Urinary bladder (tissue), 4 donors: Measurements from ENCODE around the gene LTA4H. TPM values are rescaled to one million over a fixed set of nuclear protein-coding genes. Genes with fewer than 3 reads are reported as not detected.

Source experiments
- DNase-seq: peaks from one replicate; pipeline ENCODE4 v3.0.0-alpha.2; 2015; ENCODE audit errors: extremely low spot score
- H3K27ac ChIP-seq: one replicate; pipeline ENCODE4 v1.5.1; 2013; ENCODE audit warnings: low read depth, mild to moderate bottlenecking, moderate library complexity
- H3K36me3 ChIP-seq: one replicate; pipeline ENCODE4 v1.6.1; 2013; ENCODE audit warnings: mild to moderate bottlenecking, moderate library complexity; ENCODE audit not compliant: insufficient read depth
- H3K4me1 ChIP-seq: one replicate; pipeline ENCODE4 v1.6.1; 2013; ENCODE audit warnings: mild to moderate bottlenecking, moderate library complexity; ENCODE audit not compliant: insufficient read depth
- H3K4me3 ChIP-seq: one replicate; pipeline ENCODE4 v1.5.1; 2013; ENCODE audit warnings: low read depth, low read length
- WGBS: extraction: QIAGEN DNeasy Blood & Tissue Kit; methylation state at CpG from one replicate; pipeline ENCODE4 v1.1.7; 2013; 5-methylcytosine and 5-hydroxymethylcytosine counted together
- polyA plus RNA-seq: library from polyadenylated mRNA; stranded (reverse); fragments of 200-250 nt; gene quantifications from one replicate; pipeline ENCODE4 v1.2.3, GENCODE V29; 2013
- total RNA-seq: library from RNA; depleted of rRNA; stranded (reverse); fragments of >200 nt; gene quantifications from one replicate; pipeline ENCODE4 v1.2.3, GENCODE V29; 2014
- donor health status: healthy with polysubstance abuse.
- donor health status: healthy.

The LTA4H gene
- total and polyA plus RNA-seq, 2 donors = 55.3 to 79.3 TPM

DNA sequence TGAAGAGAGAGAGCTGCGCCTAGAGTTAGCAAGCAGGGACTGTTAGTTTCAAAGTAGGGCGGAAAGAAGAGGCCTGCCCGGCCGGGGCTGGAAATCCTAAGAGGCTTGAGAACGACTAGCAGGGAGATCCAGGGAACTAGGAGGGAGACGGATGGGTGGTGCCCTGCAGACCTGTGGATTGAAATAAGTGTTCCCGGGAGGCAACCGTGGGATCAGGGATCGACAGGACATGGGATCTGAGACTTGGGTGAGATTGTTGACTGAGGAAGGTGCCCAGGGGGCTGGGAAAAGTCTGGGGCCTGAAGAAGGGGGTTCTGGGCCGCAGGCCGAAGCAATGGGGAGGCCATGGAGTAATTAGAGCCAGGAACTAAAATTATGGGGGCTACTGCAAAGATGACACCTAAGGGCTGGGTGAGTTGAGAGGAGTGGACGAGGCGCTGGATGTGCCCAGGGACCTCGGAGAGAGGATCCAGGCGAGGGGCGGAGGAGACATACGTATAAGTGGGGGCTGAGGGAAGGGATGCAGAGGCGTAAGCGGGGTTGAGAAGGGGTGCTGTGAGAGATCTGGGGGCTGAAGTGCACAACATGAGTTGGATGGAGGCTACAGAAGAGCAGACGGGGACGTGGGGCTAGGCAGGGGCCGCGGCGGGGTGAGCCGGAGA lies 635 bp downstream of the LTA4H start:
- Histone ChIP-seq H3K4me1 (no peaks in the 10 kb centered on the region), H3K36me3 (no peaks in the 10 kb centered on the region), H3K27ac (peak overlapping the region; percentile 69), H3K4me3 (peak overlapping the region; percentile 74)
- no peak for DNase-seq
- 2% methylated on average over 25 of the region's 25 CpGs for WGBS

DNA sequence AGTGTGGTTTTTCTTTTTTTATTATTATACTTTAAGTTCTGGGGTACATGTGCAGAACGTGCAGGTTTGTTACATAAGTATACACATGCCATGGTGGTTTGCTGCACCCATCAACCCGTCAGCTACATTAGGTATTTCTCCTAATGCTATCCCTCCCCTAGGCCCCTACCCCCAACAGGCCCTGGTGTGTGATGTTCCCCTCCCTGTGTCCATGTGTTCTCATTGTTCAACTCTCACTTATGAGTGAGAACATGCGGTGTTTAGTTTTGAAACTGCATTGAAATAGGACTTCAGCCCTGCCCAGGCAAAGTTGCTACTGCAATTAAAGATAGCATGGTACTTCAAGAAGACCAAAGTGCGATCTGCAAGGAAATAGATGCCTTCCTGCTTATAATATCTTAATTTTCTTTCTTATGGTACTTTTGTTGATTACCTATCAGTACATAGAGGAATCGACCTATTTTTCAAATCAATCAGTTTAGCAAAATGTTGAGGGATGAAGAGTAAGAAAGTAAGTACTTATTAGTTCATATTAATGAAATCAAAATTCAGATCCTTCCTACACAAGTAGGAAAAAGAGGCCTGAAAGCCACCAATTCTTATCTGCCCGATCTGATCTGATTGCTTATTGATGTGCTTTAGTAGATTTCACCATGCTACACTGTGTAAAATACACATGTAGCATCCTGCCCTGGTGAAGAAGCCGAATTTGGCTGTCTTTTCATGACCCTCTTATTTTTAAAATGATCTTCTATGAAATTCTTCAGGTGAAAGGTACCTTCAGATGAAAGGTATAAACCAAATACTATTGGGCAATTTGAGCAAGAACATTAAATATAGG lies 1.6 kb downstream of the LTA4H start:
- no peaks in the 10 kb centered on the region for H3K36me3 ChIP-seq
- DNase-seq = no peak
- no peaks in the 10 kb centered on the region for H3K4me1 ChIP-seq
- H3K27ac ChIP-seq = no peak overlapping the region
- H3K4me3 ChIP-seq = no peak overlapping the region
- 71% methylated on average over 7 of the region's 7 CpGs for WGBS

DNA sequence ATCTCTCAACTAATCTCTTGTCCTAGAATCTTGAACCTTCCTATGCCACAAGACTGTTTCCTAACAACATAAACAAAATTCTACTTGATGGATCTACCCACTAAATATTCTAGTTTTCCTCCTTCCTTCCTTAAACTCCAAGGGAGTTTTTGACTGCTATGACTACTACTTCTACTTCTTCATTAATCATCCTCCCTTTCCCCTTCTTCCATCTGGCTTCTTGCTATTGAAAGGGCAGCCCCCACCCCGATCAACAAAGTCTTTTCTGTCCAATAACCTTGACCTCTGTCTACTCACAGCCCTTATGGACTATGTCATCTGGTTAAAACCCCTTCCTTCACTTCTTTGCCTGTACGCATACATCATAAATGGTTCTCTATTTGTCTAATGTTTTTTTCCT lies 5.6 kb downstream of the LTA4H start:
- no peak overlapping the region for H3K27ac ChIP-seq
- no peak overlapping the region for H3K4me3 ChIP-seq
- peaks cover 2% of the 10 kb centered on the region for H3K36me3 ChIP-seq
- H3K4me1 ChIP-seq = no peaks in the 10 kb centered on the region
- no peak for DNase-seq
- WGBS = 85% methylated on average over 2 of the region's 2 CpGs

DNA sequence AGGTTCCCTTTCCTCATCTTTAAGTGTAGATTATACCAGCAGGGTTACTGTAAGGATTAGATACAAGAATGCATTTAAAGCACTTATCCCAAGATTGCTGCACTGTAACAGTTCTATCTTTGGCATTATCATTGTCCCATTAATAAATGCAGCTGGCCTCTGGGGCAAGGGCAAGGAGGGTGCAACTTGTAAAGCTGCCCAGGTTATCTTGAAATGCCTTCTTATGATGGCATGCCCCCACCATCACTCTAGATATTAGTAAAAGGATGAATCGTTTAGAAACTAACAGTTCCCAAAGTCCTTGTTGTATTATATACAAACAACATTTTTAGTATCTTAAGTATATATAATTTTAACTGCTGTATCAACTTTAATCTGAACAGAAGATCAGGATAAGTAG lies 6.8 kb downstream of the LTA4H start:
- Histone ChIP-seq H3K36me3 (peaks cover 2% of the 10 kb centered on the region), H3K4me1 (no peaks in the 10 kb centered on the region), H3K4me3 (no peak overlapping the region), H3K27ac (no peak overlapping the region)
- no peak for DNase-seq
- WGBS = 69% methylated on average over 1 of the region's 1 CpG

DNA sequence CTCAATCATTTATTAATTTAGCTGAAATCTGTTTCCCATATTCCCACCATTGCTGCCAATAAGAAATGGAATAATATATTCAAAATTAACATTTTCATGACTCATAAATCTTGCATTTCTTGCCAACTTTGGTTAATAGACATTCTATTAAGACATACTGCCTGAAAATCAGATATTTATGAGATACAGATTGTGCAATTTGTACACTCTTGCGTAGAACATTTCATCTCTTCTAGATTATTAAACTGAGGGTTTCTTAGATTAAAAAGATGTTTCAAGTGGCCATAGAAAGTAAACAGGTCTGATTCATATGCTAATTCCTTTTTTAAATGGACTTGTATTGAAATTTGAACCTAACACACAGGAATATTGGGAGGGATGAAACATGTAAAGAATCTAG lies 9.1 kb downstream of the LTA4H start:
- DNase-seq = no peak

DNA sequence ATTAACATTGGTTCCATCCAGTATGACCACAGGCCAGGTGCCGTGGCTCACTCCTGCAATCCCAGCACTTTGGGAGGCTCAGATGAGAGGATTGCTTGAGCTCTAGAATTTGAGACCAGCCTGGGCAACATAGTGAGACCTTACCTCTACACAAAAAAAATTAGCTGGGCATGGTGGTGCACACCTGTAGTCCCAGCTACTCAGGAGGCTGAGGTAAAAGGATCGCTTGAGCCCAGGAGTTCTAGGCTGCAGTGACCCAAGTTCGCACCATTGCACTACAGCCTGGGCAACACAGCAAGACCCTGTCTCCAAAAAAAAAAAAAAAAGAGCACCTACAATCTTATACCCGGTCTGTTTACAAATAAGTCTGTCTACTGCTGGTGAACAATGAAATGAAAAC lies 9.9 kb downstream of the LTA4H start:
- peaks cover 4% of the 10 kb centered on the region for H3K36me3 ChIP-seq

More for the DNA sequence above, 9.1 kb downstream of the LTA4H start:
- WGBS = 94% methylated on average over 1 of the region's 1 CpG
- H3K36me3 ChIP-seq = peaks cover 4% of the 10 kb centered on the region
- H3K4me3 ChIP-seq = no peak overlapping the region
- no peaks in the 10 kb centered on the region for H3K4me1 ChIP-seq
- no peak overlapping the region for H3K27ac ChIP-seq

DNA sequence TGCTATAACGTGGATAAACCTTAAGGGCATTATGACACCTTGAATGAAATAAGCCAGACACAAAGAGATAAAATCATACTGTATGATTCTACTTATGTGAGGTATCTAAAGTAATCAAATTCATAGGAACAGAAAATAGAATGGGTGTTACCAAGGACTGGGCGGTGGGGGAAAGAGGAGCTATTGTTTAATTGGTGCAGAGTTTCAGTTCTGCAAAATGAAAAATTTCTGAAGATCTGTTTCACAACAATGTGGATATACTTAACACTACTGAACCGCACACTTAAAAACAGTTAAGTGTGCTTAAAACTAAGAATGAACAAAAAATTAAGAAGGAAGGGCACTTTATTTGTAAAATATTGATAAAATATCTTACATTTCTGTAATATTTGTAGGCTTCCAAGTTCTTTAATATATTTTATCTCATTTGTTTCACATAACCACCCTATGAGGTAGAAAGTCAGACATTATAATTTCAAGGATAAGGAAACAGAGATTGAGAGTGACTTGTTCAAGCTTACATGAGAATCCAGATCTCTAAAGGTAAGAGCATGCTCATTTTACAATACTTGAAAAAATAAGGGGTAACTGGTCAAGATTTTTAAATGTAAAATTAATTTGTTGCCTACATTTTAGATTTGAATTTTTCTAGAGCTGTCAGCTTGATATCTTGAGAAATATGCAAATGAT lies 14.9 kb downstream of the LTA4H start:
- DNase-seq = no peak
- peaks cover 7% of the 10 kb centered on the region for H3K36me3 ChIP-seq
- no peaks in the 10 kb centered on the region for H3K4me1 ChIP-seq
- H3K4me3 ChIP-seq = no peak overlapping the region
- 87% methylated on average over 3 of the region's 3 CpGs for WGBS
- H3K27ac ChIP-seq = no peak overlapping the region

More for the DNA sequence above, 9.9 kb downstream of the LTA4H start:
- Histone ChIP-seq H3K4me1 (no peaks in the 10 kb centered on the region), H3K27ac (no peak overlapping the region), H3K4me3 (no peak overlapping the region)
- DNase-seq = no peak
- WGBS = 97% methylated on average over 4 of the region's 4 CpGs

DNA sequence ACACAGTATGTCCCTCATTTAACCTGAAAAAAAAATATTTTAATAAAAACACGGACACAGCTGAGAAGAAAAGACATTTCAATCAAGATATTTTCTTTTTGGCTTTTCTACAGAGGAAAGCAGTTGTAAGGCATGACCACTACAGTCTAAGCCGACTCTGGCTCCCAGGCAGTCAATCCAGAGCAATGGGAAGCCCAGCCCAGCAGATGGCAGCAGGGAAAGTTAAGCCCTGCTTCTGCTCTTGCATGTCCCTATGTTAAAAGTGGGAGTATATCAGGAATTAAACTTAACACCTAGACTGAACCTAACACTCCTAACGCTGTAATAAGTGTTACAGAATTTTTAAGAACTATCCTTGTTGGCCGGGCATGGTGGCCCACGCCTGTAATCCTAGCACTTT lies 19.7 kb downstream of the LTA4H start:
- H3K4me1 ChIP-seq = no peaks in the 10 kb centered on the region
- H3K4me3 ChIP-seq = no peak overlapping the region
- WGBS = 81% methylated on average over 5 of the region's 5 CpGs
- H3K36me3 ChIP-seq = peaks cover 7% of the 10 kb centered on the region
- DNase-seq = no peak
- H3K27ac ChIP-seq = no peak overlapping the region

DNA sequence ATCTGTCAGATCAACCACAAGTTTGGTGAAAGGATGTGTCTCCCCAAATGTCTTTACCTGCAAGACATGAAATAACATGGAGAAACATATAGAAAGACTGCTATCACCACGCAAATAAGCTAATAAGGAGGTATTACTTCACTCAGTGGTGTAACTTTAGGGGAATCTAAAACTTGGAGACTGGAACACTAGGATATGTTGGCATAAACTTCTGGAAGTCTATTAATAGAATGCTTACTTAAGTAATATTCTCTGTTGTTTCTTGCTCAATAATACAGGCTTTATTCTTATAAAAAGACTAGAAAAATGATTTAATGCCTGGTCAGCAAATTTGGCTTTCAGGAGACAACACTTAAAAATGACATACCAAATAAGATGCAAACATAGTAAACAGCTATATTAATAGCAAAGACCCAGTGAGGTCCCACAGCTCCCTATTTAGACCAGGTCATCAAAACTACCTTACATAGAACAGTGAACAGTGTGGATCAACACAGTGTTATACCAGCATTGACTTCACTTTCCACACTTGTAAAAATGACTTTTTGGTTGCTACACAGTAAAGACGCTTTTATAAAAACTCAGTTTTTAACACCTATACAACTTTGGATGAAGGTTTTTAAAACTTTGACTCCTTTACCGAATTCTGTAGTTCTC lies 20.3 kb downstream of the LTA4H start:
- WGBS = 86% methylated on average over 3 of the region's 3 CpGs
- H3K4me3 ChIP-seq = no peak overlapping the region

DNA sequence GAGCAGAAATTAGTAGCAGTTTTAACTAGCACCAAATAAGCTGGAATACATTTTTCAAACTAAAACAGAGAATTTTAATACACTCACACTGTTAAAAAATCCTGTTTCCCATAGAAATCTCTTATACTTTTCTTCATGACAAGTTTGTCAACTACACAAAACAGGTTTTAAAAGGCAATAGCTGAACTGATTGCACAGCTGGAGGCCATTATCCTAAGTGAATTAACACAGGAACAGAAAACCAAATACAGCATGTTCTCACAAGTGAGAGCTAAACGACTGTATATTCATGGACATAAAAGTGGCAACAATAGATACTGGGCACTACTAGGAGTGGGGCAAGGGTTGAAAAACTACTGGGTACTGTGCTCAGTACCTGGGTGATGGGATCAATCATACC lies 27.7 kb downstream of the LTA4H start:
- H3K27ac ChIP-seq = no peak overlapping the region
- H3K4me1 ChIP-seq = no peaks in the 10 kb centered on the region
- peaks cover 2% of the 10 kb centered on the region for H3K36me3 ChIP-seq
- no peak overlapping the region for H3K4me3 ChIP-seq
- DNase-seq = no peak
- WGBS = 19% methylated on average over 1 of the region's 1 CpG

More for the DNA sequence above, 20.3 kb downstream of the LTA4H start:
- H3K4me1 ChIP-seq = no peaks in the 10 kb centered on the region
- peaks cover 7% of the 10 kb centered on the region for H3K36me3 ChIP-seq
- H3K27ac ChIP-seq = no peak overlapping the region
- no peak for DNase-seq

DNA sequence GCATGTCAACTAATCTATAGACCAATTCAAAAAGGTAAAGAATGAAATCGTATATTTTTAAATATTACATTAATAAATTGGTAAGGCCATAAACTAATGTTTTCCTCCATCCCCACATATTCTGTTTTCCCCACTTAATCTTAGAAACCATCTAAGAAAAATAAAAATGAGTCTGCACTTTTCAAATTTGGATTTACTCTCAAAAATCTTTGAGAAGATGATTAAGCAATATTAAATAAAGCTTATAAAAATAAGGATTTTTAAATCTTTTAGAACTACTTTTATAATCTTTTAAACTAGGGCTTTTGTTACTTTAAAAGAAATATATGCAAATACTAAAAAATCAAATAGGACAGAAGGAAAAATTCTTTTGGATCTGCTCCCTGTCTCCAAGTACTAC lies 28.7 kb downstream of the LTA4H start:
- no peak for DNase-seq
- 94% methylated on average over 1 of the region's 1 CpG for WGBS
- no peaks in the 10 kb centered on the region for H3K4me1 ChIP-seq
- no peak overlapping the region for H3K27ac ChIP-seq
- H3K36me3 ChIP-seq = peaks cover 2% of the 10 kb centered on the region
- H3K4me3 ChIP-seq = no peak overlapping the region

DNA sequence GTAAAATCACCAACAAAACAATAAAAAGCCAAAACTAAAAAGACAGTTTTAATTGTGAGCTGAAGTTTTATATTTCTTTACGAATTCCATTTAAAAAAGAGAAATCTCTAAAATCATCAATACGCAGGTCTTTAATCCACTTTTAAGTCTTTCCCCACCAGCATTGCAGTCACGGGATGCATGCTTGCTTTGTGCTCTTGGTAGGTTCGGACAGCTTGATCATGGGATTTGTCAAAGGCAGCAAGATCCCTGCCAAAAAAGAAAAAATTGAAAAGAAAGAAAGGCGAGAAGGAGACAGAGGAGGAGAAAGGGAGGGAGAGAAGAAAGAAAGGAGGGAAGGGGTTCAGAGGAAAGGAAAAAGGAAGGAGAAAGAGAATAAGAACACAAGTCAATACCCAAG lies 34.5 kb downstream of the LTA4H start:
- H3K36me3 ChIP-seq = peaks cover 2% of the 10 kb centered on the region

DNA sequence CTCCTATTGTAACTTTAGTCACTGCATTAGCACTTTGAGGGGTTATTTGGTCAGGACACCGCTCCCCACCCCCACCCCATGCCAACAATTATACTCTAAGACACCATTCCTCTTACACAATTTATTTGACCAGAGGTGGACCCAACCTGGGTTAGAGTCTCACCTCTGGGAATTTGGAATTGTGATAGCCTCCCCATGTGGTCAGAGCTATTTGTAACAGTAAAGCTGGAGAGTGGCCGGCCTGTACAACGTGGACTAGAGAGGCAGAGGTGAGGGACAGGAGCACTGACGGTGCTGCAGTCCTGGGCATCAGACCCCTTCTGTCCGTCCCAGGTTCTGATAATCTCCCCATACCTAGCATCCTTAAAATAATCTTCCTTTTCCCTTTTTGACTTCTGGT lies 35.9 kb downstream of the LTA4H start:
- DNase-seq = no peak
- Histone ChIP-seq H3K36me3 (no peaks in the 10 kb centered on the region), H3K4me1 (no peaks in the 10 kb centered on the region), H3K27ac (no peak overlapping the region), H3K4me3 (no peak overlapping the region)
- 91% methylated on average over 5 of the region's 5 CpGs for WGBS

More for the DNA sequence above, 34.5 kb downstream of the LTA4H start:
- Histone ChIP-seq H3K4me1 (no peaks in the 10 kb centered on the region), H3K27ac (no peak overlapping the region), H3K4me3 (no peak overlapping the region)
- 85% methylated on average over 5 of the region's 5 CpGs for WGBS
- no peak for DNase-seq
